ENCODE results near the gene SSH3.

DNA sequence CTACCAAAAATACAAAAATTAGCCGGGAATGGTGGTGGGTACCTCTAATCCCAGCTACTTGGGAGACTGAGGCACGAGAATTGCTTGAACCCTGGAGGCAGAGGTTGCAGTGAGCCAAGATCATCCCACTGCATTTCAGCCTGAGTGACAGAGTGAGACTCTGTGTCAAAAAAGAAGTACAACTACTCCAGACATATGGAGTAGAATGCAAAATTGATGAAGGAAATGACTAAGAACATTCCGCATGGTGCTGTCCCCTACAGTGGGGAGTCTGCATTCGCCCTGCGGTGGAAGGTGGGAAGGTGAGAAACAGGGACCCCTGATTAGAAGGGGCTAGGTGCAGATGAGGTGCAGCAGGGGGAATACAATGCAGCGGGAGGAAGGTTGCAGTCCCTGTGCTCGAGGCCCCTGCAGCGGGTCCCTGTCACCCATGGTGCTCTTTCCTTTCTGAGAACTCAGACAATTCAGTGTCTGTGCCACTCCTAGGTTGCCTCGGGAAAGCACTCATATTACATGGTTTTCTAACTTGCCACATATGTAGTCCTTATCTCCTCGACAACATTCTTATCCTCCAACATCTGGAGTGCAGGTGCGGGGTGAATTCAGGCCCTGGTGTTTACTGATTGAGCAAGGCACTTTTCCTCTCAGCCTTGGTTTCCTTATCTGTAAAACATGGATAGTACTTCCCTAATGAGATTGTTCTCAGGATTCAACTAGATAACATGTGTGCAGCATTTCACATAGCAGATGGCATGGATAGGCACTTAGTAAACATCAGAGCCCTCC, 44.8 kb downstream of the SSH3 start:
- TF ChIP-seq, protein P1, sequence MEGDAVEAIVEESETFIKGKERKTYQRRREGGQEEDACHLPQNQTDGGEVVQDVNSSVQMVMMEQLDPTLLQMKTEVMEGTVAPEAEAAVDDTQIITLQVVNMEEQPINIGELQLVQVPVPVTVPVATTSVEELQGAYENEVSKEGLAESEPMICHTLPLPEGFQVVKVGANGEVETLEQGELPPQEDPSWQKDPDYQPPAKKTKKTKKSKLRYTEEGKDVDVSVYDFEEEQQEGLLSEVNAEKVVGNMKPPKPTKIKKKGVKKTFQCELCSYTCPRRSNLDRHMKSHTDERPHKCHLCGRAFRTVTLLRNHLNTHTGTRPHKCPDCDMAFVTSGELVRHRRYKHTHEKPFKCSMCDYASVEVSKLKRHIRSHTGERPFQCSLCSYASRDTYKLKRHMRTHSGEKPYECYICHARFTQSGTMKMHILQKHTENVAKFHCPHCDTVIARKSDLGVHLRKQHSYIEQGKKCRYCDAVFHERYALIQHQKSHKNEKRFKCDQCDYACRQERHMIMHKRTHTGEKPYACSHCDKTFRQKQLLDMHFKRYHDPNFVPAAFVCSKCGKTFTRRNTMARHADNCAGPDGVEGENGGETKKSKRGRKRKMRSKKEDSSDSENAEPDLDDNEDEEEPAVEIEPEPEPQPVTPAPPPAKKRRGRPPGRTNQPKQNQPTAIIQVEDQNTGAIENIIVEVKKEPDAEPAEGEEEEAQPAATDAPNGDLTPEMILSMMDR (IDR thresholded peaks at IDR 0.05; ENCODE audit: insufficient read depth, low read length, poor library complexity, severe bottlenecking) = no peak
- TF ChIP-seq EZH2phosphoT487 (conservative IDR thresholded peaks at IDR 0.05; ENCODE audit: low read length) = no peak

Data from SU-DHL-6 (cell line).